CD4-positive, alpha-beta T cell treated with Interleukin-17A for 4 hours (primary cell): ENCODE measurements around the gene XCL2.
A peak's percentile ranks its signal among the peaks of the same experiment; 100 is the strongest.
"Not testable (repeated sequence)": the region's sequence is repeated elsewhere in the genome, so short reads cannot be mapped to it uniquely, and the experiment has no call there.

ENCODE experiments used
- DNase-seq: peaks from one replicate; pipeline ENCODE4 v3.0.0-alpha.2; 2020; ENCODE audit warnings: mixed read lengths

XCL2 gene

DNA sequence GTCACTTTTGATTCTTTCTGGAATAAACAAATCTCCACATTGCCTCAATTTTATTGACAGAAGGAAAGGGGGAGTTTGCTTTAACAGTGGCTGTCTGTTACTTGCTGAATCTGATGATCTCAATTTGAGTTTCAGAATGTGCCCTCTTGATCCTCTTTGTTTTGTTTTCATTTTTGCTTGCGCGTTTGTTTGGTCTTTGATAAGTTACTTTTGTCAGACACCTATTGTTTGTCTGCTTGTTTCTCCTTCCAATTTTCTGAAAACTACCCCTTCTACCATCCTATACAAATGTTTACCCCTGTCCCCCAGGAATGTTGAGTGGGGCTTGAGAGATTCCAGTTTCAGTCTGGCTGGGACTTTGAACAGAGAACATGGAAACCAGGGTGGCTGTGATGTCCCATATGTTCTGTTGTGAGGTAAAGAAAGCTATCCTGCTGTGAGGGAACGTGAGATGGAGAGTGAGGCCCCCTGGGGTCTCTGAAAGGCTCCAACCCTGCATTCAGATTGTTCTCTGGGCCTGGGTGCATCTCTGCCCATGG is 11.8 kb upstream of the XCL2 start:
- DNase-seq: no peak

DNA sequence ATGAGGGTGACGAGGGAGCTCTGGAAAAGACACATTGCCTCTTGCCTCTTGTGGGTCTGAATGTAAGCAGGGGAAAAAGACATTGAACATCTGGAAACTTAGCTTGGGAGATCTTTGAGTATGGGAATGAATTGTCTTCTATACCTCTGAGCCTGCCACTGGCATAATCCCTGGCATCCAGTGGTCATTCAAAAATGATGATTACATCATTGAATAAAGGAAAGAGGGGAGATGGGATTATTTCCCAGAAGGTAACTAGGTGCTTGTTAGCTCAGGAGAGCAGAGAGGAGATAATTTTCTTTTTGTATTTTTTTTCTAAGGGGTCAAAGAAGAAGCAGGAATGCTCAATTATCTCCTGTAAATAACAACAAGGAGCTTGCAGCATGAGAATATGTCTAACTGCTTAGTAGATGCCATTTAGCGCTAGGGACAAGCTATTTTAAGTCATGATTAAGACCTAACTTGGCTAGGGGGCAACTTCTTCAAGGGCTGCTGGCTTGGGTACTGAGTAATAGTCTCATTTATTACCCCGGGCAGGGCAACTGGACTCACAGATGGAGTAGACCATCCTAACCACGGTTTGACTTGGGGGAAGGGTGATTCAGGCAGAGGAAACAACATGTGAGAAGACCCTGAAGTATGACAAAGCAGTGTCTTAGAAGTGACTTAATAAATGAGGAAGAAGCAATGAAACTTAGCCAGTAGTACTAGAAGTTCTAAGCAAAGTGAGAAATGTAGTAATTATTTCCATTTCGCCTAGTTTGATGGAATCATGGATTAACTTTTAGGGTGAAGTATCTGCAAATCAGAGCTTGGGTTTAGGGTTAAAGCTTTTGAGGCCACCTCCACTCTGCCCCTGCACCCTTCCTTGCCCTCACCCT is 11.0 kb upstream of the XCL2 start:
- no peak for DNase-seq

DNA sequence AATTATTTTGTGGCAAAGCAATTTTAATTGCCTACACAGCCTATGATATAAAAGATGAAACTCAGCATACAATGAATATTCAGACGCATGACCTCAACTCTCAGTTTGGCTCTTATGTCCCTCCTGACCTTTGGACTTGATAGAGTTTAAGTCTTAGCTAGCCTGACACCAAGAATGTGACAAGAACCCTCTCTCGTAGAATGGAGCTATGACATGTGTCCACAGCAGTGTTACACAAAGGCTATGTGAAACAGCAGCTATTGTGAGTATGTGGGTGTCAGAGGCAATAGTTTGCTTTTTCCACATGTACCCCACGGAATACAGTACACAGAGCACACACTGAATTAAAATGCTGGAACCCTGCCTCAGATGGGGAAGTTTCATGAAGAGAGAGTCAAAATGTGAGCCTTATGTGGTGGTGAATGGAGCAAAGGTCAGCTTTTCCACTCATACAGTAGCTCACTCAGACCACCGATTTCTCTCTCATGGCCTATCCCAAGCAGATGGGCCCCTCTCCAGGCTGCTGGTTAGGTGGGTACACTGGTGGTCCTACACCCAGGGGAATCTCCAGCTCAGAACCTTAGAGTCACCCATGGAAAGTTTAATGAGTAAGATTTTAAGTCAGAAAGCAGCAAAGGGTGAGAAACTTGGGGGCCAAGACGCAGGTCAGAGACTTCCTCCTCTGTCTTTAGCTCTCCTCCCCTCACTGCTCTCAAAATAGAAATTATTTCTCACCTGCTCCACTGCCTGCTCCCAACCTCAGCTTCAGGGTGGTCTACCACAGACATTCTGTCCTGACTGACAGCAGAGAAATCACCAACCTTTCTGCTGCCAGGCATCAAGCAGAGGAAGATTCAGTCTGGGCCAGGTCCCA is 10.1 kb upstream of the XCL2 start:
- no peak for DNase-seq

DNA sequence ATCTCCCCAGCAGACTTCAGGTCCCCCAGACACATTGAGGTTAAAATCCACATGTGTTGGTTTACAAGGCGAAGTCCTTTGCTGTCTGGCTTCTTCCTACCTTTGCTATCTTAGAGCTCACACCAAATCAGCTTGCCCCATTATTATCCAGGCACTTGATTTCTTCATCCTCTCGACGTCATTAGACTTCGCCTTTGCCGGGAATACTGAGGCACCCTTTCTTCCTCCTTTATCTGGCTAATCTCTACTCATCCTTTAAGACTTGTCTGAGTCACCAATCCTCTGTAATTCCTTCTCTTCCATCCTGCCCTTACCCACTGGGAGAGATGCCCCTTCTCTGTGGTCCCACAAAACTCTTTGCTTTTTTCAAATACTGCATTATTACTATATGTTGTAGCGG is 9.2 kb upstream of the XCL2 start:
- DNase-seq: no peak

DNA sequence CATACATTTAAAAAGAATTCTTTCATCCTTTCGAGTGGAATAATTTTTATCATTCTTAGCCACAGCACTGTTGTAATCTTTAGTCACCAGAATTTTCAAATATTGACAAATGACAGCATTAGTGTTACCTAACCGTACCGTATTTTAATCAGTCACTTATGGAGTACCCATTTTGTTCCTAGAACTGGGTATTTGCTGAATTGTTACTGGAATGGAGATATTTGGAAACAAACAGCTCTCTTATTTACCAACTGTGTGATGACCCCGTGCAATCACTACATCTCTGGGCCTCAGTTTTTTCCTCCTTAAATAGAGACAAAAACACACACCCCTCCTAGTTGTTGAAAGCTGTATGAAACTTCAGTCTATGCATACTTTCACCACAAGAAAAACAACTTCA is 7.9 kb upstream of the XCL2 start:
- no peak for DNase-seq

DNA sequence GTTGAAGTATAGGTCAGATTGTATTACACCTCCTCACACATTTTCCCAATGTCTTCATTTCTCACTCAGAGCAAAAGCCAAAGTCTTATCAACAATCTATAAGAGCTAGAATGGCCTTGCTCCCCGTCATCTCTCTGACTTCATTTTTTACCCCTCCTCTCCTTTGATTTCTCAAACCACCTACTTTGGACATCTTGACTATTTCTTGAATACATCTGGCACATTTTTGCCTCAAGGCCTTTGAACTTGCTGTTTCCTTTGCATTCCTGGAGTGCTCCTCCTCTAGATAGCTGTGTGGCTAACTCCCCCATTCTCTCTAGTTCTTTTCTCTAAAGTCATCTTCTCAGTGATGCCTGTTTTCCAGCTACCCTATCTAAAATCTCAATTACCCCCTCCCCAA is 7.2 kb upstream of the XCL2 start:
- DNase-seq: no peak

DNA sequence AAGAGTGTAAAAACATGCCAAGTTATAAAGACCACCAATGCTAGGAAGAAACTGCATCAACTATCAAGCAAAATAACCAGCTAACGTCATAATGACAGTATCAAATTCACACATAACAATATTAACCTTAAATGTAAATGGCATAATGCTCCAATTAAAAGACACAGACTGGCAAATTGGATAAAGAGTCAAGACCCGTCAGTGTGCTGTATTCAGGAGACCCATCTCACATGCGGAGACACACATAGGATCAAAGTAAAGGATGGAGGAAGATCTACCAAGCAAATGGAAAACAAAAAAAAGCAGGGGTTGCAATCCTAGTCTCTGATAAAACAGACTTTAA is 2.7 kb upstream of the XCL2 start:
- DNase-seq: not testable (repeated sequence)

DNA sequence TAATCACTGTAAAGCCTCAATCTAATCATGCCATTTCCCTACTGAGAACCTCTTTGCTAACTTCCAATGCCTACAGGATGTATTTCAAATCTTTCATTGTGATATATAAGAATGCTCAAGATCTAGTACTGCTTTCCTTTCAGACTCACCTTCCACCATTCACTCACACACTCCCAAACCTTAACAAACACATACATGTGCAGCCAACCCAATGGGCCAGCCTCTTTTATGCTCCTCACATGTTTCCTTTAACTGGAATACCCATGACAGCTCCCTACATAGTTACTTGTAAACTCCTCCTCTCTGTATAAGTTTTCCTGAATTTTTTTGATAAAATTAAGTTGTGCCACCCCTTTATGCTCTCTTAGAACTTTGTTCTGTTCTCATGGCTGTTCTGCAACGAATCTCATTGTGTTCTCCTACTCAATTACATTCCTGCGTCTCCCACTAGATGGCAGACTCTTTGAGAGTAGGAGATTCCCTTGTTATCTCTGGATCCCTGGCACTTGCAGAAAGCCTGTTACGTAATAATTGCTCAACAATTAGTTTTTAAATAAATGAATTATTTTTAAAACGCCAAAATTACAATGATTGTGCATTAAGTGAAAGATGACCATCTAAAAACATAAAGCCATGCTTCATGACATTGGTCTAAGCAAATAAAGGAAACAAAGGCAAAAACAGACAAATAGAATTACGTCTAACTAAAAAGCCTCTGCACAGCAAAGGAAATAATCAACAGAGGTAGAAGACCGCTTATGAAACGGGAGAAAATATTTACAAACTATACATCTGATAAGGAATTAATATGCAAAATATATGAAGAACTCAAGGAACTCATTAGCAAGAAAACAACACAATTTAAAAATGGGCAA is 2.1 kb upstream of the XCL2 start:
- not testable (repeated sequence) for DNase-seq

DNA sequence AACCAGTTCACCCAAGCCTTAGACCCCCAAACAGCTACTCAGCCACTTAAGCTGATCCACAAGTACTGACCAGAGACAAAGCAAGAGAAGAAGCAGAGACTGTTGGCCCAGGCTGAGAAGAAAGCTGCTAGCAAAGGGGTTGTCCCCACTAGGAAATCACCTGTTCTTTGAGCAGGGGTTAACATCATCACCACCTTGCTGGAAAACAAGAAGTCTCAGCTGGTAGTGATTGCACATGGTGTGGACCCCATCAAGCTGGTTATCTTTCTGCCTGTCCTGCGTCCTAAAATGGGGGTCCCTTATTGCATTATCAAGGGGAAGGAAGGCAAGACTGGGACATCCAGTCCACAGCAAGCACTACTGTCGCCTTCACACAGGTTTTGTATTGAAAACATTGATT is 819 bp downstream of the XCL2 start:
- not testable (repeated sequence) for DNase-seq

DNA sequence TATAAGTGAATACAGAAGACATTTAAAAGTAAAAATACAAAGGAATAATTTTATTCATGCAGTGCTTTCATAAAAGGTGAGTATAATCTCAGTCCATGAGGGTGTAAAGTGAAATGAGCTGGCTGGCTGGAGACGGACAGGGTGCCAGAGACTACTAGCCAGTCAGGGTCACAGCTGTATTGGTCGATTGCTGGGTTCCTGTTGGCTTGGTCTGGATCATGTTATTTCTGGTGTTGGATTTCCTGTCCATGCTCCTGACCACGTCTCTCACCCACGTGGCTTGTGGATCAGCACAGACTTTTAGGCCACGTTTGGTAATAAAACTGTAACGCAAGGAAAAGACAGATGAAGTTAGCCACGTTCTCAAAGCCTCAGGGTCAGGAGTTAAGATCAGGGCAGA is 3.0 kb downstream of the XCL2 start:
- DNase-seq: not testable (repeated sequence)

DNA sequence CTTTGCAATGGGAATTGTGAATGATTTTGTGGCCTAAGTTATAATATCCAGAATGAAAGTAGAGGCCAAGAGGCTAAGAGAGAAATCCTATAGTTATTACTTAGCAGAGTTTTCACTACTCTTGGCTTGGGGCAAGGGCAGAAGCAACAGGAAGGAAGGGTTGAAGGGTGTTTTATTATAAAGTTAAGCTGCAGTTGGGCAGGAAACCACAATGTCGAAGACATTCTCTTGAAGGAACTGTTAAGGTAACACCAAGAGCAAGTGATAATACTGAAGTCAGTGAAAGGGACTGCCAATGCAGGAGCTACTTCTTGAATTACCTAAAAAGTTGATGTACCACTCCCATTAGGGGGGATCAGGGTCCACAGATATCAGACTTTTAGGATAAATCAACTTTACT is 8.3 kb downstream of the XCL2 start:
- peak; percentile 37 for DNase-seq

DNA sequence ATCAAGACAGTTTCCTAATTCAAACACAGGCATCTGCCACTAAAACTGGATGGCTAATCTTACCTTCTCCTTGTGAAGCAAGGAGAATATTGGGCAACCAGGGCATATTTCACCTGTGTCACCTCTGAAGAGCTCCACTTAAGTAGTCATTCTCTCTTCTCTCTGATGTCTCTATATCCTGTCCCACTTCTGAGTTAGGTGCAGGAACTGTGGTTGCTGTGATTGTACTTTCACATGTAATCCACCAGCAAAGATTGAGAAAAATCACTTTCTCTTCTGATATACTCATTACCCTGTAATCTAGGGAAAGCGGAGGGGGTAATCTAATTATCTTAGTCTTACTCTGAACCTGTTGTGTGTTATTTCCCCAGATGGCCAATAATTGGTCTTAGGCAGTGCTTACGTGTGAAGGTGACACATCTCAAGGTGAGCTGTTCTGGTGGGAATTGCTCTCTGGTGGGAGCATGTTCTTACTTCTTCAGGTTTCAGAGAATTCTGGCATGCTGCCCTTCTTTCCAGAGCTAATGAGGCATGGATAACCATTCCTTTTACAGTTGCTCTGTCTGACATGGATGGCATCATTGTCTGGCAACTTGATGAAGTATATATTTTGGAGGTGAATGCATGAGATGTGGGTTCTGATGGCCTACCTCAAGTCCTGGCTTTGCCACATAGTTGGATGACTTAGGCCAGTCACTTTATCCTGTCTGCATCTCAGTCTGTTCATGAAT is 12.0 kb downstream of the XCL2 start:
- peak; percentile 33 for DNase-seq

DNA sequence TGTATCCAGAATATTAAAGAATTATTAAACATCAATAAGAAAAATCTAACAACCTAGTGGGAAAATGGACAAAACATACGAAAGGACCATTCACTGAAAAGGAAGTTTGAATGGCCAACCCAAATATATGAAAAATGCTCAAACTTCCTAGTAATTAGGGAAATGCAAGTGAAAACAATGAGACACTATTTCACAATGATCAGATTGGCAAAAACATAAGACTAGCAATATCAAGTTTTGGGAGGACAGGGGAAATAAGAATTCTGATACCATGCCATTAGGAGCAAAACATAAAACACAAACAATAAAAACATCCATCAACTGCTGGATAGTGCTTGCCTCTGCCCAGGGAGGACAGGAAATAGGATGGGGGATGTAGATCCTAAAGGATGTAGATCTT is 14.3 kb downstream of the XCL2 start:
- DNase-seq: no peak

DNA sequence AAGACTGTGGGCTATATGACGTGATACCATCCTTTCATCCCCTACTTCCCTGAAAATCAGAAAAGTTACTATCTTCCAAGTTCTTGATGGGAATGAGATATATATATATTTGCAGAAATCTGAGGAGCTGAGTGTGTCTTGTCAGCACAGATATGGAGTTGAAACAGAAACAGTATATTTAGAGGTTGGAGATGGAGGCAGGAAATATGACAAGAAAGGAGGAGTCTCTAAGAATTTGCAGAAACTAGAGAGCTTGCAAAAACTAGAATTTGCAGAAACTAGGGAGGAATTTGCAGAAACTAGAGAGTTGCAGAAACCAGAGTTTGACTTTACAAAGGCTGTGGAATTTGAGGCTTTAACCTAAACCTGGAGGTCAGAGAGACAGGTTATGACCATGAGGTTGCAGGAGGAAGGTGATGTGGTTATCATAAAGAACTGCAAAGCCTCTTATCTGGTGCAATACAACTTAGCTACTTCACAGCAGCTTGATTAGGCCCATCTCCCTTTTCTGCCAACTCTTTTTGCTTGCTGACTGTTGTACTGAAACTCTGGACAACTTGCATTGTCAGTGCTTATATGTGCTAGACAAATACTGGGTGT is 22.3 kb downstream of the XCL2 start:
- no peak for DNase-seq

DNA sequence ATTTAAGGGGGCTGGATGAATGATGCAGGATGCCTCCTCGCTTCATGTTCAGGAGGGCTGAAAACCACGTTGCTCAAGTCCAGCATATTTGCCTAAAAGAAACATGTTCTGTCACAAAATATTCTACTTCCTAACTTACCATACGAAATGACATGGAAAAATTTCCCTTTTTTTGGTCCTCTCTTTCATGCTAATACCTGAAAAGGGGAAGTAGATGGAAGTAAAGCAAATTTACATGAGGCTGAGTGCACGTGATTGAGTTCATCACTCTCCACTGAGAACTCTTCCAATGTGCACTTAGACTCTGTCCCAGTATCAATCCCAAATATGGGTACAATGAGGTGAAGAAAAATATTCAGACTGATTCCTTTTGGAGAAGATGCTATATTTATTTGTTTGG is 23.0 kb downstream of the XCL2 start:
- DNase-seq: no peak

DNA sequence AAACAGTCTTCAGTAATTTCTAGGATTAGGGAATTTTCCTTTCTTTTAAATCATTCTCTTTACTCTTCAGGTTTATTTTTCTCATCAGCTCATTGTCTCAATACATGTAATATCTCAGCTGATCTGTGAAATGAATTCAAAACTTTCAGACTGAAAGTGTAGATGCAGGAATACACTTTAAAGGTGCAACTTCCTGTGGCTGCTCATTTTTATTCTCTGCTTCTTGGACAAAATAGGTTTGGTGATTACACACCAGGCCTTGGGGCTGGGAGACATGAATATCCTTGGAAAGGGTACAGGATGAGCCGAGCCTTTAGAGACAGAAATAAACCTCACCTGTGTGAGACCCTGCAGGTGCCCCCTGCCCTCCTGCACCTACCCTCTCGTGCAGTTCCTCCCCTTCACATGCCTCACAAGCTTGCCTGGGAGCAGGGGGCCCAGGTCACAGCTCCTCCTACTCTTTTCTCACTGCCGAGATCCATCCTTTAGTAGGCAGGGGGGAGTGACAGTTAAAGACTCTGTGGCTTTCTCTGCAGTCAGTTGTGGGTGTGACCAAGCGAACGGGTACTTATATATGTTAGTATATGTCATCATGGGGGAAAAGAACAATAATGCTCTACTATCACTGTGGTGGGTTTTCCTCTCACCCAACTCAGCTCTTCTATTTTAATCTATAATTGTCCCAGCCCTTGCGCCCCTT is 23.6 kb downstream of the XCL2 start:
- peak; percentile 39 for DNase-seq

DNA sequence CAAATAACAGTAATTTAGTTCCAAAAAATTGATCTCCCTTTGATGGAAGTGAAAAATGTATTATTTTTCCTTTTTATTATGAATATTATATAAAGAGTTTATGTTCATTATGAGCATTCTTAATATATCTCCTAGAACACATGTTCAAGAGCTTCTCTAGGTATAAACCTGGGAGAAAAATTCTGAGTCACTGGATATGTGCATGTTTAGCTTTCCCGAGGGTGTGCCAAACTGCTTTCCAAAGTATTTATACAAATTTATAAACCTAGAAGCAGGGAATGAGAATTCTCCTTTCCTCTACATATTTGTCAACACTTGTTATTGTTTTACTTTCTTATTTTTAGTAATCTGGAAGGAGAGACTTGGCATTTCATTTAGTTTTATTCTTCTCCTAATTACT is 25.0 kb downstream of the XCL2 start:
- DNase-seq: no peak

DNA sequence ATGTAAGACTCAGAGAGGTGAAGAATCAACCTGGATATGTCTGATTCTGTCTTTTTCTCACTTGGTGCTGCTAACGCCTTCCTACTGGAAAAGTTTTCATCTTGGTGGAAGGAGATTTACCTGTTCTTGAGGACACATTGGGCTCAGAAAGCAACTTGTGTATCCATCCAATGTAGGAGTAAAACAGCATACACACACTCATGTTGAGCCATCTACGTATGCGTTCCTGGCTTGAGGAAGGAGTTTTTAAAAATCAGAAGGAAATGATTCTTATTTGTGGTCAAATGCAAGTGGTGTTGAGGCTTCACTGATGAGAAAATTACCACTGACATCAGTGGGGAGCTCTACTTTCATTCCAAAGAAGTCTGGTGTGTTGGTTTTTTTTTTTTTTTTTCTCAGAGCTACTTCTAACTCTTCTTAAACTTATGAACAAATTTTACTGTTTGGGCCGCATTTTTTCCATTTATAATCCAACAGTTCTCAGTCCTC is 25.6 kb downstream of the XCL2 start:
- DNase-seq: no peak

DNA sequence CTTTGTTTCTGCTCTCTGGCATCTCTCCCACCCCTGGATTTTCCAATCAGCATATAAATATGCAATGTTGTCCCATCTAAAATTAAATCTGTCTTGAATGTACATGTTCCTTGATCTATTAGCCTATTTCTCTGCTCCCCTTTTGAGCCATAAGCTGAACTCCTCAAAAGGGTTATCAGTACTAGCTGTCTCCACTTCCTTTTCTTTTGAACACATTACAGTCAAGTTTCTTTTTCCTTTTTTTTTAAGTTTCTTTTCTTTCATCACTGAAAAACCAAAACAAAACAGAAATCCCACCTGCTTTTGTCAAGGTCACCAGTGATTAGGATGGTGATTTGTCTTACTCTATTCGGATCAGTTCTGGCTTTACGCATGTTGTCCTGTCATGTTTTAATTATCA is 29.3 kb downstream of the XCL2 start:
- no peak for DNase-seq

DNA sequence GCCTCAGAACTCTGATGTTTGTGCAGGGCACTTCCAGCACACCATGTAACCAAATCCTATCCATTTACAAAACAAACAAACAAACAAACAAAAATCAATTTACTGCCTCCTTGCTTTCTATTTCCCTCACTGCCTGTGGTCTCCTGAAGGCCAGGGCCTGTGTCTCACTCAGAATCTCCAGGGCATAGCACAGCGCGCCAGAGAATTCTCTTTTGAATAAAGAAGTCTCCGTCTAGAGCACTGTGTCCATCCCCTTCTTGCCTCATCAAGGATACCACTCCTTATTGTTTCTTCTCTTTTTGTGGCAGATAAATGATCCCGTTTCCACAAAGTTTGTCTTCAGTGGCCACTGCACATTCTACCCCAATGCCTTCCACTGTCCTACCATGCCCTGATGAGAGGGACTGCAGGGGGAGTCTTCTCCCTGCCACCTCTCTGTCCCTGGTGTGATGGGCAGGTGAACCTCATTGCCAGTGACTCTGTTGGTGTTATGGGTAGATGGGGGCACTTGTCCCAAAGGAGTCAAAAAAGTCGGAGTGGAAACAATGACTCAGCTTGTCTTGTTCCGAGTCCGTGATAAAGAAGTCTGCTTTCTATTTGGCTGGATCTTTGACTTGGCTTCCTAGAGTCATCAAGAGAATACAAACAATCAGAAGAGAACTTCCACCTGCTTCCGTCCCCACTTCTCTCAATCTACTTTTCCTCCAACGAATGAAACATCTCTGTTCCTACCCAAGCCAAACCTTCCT is 30.0 kb downstream of the XCL2 start:
- DNase-seq: no peak
